Inflammatory macrophage treated with lipopolysaccharide for 1 hour (primary cell): ENCODE data around the gene FADS3.

ENCODE experiments used
- DNase-seq, 2 donors: peaks; one replicate each; pipeline ENCODE4 v3.0.0-alpha.2; 2020 to 2022

Gene FADS3

GRCh38 chr11:61913699-61914395 is 22.5 kb upstream of the FADS3 start:
- no peak for DNase-seq

DNA sequence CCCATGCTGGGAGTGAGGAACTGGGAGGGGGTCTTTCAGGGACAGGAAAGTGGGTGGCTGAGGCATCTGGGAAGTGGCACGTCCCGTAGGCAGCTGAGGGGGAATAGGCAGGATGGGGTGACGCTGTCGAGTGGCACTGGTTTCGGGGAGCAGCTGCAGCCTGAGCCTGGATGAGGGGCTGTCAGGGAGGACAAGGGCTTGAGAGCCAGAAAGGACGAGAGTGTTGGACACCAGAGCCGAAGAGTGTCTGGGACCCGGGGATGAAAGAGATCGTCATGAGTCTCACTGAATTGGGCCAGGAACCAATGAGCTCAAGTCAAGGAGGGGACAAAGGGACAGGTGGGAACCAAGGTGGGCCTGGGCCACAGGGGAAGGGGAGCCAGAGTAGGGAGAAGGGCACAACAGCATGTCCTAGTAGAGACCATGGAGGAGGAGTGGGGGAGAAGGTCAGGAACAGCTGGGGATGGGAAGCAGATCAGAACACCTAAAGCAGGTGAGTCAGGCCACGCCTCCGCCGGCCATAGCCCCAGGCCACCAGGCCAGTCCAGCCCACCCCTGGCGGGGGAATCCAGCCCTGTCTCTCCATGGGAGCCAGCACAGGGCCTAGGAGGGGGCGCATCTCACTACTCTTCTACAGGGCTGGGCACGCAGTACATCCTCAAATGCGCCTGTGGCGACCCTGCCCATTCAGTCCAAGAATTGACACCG is 21.8 kb upstream of the FADS3 start:
- no peak for DNase-seq

- DNase-seq: peak; percentile 86 to 87
These were observed 21.2 kb upstream of the FADS3 start for GRCh38 chr11:61912530-61912898.

- no peak for DNase-seq
These were observed 20.6 kb upstream of the FADS3 start for GRCh38 chr11:61911701-61912529.

DNA sequence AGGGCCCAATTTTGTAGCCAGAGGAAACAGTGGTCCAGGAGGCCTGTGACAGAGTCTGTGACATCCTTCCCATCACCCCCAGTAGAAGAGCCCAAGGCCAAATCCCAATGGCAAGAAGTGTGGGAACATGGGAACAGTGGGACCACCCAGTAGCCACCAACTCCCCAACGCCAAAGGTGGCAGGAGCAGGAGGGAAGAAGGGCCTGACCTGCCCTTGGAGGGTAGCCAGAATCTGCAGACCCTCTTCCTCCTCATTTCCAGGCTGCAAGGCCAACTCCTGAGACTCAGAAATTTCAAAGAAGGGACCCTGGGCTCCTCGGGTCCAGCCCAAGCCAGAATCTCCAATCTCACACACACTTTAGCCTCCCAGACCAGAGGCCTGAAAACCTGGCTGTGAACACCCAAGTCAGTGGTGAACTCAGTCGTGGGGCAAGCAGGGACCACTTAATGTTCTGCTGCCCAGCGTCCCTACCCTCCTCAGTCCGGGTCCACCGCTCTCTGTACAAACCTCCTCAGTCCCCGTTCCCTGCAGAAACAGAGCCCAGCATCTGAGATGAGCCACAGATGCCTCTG is 19.9 kb upstream of the FADS3 start:
- DNase-seq: no peak

GRCh38 chr11:61910187-61911127 is 19.1 kb upstream of the FADS3 start:
- DNase-seq: no peak

DNA sequence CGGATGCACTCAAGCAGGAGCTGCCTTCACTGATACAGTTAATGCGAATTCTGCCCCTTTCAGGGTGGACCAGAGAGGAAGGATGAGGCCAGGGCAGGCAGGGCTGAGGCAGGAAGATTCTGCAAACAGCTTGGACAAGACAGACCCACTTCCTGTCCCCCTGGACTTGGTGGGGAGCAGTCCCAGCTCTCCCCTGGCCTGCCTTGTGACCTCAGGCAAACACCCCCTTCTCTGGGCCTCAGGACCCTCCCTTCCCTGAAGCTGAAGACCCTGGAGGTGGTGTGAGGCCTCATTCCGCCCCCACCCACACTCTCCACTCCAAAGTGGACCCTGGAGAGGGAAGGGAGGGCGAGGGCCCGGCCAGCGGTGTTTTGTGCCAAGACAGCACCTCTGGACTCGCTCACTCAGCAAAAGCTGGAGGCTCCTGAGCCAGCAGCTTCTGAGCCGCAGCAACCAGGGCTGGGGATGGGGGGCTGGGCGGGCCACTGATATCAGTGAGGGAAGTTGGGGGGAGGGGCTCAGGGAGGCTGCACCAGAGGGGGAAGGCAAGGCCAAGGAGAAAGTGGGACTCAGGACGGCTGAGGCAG is 17.5 kb upstream of the FADS3 start:
- DNase-seq: no peak

DNA sequence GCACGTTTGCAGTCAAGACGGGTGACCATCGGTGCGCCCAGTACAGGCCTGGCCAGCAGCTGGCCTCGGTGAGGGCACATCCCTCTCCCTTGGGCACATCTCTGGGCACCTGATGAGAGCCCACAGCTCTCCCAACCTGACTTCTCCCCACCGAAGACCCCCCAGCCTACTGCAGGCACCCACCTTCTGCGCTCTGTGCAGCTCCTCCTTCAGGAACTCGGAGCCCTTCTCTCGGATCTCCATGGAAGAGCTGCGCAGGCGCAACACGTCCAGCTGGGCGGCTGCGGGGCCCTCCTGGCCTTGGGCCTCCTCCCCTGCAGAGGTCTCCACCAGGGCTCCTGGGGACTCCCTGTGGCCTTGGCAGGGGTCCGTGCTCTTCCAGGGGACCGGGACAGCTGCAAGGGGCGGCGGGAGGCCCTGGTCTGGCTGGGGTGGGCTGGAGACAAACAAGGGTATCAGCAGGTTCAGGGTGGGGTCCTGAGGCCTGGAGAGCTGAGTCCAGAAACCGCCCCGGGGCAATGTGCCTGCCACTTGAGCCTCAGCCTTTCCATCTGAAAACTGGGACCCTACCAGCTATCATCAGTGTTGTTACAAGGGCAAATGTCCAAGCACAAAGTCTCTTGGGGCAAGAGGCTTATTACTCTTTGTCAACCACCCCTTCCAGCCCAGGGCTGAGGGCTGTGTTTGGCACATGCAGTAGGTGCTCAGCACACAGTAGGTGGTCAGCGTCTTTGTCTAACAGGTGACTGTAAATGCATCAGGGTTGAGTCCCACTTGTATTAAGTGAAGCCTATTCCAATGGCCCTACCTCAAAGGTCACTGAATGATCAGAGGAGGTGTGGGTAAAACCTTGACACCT is 16.8 kb upstream of the FADS3 start:
- no peak for DNase-seq

DNA sequence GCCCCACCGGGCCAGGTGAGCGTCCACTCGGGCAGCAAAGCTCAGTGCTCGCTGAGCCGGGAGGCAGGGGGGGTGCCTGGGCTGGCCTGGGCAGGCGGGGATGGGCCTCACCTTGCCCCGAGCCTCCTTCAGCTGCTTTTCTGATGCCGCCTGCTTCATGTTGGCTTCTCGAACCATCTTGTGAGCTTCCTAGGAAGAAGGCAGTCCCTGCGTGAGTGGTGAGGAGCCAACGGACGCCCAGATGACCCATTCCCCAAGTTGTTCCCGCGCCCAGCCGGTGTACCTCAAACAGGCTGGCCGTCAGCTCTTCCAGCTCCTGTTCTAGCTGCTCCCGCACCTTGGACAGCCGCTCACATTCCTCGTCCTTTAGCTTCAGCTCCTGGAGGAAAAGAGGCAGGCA is 15.9 kb upstream of the FADS3 start:
- DNase-seq: no peak

DNA sequence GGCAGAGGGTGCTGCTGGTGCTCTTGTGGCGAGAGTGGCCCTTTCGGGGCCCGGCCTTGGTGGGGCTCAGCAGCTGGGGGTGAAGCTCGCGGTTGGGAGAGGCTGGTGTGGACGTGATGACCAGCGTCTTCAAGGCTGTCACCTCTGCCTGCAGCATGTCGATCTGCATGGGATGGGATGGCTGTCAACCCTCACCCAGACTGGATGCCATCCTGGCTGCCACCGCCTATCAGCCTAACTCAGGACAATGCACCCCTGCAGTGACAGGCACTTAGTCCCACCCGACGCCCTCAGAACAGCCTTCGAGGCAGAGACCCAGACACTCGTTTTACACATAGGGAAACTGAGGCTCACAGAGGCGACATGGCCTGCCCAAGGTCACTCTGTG is 15.2 kb upstream of the FADS3 start:
- no peak for DNase-seq

DNA sequence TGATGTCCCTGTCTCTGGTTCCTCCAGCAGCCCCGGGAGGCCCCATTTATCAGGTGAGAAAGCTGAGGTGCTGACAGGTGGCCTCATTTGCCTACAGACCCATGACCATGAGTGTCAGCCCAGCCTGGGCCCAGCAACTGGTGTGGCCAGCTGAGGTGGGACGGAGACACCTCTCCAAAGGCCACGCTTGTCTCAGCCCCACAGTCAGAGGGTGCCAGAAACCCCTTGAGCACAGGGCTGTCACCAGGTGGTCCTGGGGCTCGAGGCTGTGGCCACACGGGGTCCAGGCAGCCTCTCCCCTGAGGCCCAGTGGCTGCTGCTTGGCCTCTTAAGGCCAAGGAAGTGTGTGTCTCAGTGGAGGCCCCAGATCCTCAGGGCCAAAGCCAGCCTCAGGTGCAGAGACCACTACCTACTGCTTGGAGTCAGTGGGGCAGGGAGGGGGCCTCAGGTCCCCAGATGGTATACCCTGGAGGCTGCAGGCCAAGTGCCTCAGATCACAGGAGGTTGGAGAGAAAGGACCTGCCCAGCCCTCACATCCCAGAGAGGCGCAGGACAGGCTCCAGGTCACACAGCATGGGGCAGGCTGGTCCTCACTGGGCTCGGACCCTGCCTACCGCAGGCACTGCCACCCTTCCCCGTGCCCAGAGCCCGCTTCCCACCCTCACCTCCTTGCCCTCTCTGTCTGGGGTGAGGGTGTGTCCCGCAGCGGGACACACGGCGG is 14.6 kb upstream of the FADS3 start:
- no peak for DNase-seq

DNA sequence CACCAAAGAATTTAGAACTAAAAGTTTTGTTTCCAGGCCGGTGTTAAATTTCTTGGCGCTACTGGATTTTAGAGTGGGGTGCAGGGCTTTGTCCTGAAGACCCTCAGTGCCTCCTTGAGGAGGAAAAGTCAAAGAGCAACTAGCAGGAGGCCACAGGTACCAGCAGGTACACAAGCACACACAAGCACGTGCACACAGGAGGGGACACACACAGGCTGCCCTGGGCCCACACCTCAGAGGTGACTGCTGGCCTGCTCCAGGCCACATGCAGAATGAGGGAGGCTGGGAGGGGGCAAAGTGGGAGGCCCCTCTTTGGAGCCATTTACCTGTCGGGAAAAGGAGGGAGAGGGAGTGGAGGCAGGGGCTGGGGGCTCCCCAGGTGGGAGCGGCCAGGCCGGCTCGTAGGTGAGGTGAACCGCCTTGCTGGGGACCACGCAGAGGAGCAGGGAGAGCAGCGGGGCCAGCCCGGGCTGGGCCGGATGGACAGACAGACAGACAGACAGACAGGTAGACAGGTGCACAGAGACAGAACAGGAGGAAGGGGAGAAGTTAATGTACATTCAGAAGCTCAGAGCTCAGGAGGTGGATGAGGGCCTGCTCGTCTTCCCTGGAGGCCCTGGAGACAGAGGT is 13.8 kb upstream of the FADS3 start:
- no peak for DNase-seq

- DNase-seq: no peak
These were observed 13.2 kb upstream of the FADS3 start for GRCh38 chr11:61904539-61905048.

DNA sequence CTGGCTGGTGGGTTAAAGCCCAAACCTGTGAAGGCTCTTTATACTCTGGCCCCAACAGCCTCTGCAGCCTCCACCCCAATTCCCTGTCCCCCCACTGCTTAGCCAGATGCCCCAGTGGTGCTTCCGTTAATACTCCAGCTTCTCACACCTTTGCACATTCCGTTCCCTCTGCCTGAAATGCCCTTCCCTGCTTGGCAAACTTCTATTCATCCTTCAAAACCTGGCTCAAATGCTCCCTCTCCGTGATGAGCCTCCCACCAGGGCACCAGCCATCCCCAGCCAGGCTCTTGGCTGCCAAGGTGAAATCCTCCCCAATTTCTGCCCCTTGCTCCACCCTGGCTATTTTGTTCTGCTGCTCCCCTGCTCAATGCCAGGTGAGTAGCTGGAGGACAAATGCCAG is 12.5 kb upstream of the FADS3 start:
- no peak for DNase-seq

DNA sequence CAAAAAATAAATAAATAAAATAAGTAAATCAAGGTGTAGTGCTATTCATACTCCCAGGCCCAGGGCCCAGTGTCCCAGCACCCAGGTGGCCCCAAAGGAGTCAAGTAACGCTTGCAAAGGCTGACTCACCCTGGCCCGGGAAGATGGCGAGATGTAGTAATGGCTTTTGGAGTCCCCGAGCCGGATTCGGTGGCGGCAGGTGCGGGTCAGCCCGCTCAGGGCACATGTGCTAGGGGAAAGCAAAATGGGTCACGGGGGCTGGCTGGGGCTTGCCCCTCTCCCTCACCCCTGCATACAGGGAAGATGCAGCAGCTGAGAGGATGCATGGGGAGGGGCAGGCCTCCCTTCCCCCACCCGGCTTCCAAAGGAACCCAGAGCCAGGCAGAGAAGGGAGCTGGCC is 11.0 kb upstream of the FADS3 start:
- DNase-seq: no peak

GRCh38 chr11:61901397-61901796 is 10.1 kb upstream of the FADS3 start:
- DNase-seq: no peak

- no peak for DNase-seq
These were observed 8.9 kb upstream of the FADS3 start for GRCh38 chr11:61900251-61900650.

GRCh38 chr11:61899146-61899841 is 7.9 kb upstream of the FADS3 start:
- peak; percentile 62 to 98 for DNase-seq

- no peak for DNase-seq
These were observed 6.9 kb upstream of the FADS3 start for GRCh38 chr11:61898247-61898582.
